ENCODE measurements around the gene KCTD2.

DNA sequence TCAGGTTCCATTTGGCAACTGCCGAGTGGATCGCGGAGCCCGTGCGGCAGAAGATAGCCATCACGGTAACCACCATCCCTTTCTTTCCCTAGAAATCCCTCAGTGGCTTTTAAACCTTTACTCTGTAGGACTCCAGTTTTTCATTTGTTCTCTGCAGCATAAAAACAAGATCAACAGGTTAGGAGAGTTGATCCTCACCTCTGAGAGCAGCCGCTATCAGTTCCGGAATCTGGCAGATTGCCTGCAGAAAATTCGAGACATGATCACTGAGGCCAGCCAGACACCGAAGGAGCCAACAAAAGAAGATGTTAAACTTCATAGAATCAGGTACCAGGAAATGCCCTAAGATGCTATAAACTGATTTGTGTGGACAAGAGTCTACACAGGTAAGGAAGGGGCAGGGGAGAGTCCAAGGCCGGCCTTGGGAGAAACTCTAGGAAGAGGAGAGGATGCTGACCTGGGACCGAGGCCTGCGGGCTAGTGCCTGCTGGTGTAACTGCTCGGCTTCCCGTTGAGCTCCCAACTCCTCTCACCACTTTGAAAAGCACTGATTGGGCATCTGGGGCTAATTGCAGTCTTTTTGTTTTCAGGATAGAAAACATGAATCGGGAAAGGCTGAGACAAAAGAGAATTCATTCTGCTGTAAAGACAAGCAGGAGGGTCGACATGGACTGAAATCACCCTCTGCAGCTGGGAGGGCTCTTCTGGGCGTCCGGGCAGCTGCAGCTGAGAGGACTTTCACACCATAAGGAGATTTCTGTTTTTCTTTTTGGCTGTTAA is 26.5 kb upstream of the KCTD2 start:
- no peak for TF ChIP-seq POLR2A (IDR thresholded peaks at IDR 0.05)
- TF ChIP-seq CTCF (IDR thresholded peaks at IDR 0.05), result no peak
- TF ChIP-seq POLR2AphosphoS5 (IDR thresholded peaks at IDR 0.05), result no peak

All from stomach (tissue), 4 donors.